Coronary artery (tissue), 2 donors: ENCODE results near the gene CTSF.
"Not testable (repeated sequence)": the region's sequence is repeated elsewhere in the genome, so short reads cannot be mapped to it uniquely, and the experiment has no call there.

Experiments used
- DNase-seq: peaks from one replicate; pipeline ENCODE4 v3.0.0-alpha.2; 2017; ENCODE audit warnings: low spot score
- H3K27ac ChIP-seq, 2 donors: fragments of 200-600 bp; sonication (generic); one replicate each; pipeline ENCODE4 v1.5.1; 2016 to 2019
- H3K4me3 ChIP-seq: fragments of 200-600 bp; sonication (generic); 2 replicates; pipeline ENCODE4 v1.5.1; 2016; ENCODE audit warnings: mild to moderate bottlenecking, moderate library complexity
- TF ChIP-seq, protein P1 (sequence below): fragments of 200-600 bp; sonication (generic); IDR thresholded peaks from one replicate; pipeline ENCODE4 v1.5.1; 2019; ENCODE audit warnings: antibody characterized with exemption

CTSF gene

DNA sequence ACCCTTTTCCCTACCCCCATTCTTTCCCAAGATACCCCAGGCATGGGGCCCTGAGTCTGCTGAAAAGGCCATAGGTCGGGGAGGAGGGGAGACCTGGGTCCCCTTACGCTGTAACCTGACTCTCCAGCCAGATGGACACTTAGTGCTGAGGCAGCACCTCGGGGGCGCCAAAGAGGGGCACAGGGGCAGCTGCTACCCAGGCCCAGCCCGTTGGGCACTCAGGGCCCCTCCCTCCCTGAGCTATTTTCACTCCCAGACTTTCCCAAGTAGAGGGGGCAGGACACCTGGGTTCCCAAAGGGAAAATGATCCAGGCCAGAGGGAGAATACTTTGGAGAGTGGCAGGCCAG lies 20.8 kb downstream of the CTSF start:
- peak overlapping the region in 1 of 2 donors; percentile 89 for H3K27ac ChIP-seq
- TF ChIP-seq, protein P1, sequence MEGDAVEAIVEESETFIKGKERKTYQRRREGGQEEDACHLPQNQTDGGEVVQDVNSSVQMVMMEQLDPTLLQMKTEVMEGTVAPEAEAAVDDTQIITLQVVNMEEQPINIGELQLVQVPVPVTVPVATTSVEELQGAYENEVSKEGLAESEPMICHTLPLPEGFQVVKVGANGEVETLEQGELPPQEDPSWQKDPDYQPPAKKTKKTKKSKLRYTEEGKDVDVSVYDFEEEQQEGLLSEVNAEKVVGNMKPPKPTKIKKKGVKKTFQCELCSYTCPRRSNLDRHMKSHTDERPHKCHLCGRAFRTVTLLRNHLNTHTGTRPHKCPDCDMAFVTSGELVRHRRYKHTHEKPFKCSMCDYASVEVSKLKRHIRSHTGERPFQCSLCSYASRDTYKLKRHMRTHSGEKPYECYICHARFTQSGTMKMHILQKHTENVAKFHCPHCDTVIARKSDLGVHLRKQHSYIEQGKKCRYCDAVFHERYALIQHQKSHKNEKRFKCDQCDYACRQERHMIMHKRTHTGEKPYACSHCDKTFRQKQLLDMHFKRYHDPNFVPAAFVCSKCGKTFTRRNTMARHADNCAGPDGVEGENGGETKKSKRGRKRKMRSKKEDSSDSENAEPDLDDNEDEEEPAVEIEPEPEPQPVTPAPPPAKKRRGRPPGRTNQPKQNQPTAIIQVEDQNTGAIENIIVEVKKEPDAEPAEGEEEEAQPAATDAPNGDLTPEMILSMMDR, result no peak
- H3K4me3 ChIP-seq, result no peak overlapping the region
- DNase-seq, result no peak

DNA sequence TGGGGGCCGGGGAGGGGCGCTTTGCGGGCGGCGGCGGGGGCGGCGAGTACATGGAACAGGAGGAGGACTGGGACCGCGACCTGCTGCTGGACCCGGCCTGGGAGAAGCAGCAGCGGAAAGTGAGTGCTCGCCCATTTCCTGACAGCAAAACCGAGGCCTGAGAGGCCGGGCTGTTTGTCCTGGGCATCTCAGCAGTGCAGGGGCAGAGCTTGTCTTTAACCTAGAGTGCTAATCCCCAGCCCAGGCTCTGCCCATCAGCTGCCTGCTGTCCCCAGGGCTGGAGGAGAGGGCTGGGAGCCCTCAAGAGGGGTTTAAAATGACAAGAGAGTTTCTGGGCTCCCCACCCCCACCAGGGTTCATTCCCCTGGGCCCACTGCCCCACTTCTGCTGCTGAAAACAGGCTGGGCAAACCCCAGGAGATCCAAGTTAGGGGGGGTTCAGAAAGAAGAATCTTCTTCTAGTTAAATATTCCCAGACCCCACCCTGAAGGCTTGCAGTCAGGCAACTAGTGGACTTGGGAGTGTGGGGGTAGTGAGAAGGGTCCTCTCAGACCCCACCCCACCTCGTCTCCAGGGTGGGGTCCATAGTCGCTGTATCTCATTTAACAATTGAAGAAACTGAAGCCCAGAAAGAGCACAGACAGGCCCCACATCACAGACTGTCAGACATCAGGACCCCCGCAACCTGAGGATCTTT lies 21.3 kb downstream of the CTSF start:
- peak overlapping the region in 1 of 2 donors; percentile 89 for H3K27ac ChIP-seq
- H3K4me3 ChIP-seq, result peak overlapping the region; percentile 97
- no peak for DNase-seq
- TF ChIP-seq, protein P1, result no peak

DNA sequence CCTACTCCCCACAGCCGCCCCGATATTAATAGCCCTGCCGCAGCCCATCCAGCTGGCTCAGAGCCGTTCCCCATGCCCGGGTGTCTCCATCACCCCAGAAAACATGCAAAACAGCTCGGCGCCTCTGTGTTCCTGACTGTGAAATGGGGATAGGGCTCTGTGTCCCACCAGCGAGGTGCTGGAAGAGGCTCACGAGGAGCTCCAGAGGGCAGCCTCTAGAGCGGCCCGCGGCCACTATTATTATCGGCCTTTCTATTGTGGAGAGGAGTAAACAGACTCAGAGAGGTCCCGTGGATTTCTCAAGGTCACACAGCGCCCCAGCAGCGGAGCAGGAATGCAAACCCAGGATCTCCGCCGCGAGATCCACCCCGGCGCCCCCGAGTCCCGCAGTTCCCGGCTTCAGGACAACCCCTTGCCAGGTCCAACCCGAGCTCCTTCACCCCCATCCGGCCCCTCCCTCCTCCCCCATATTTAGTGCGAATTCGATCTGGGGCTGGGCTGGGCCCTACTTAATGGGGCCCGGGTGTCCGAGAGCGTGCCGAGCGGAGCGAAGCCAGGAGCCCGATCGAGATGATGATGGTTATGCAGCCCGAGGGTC lies 21.9 kb downstream of the CTSF start, which contains the start of gene ACTN3:
ACTN3 (plus strand) TSS at position 536 of the 598 bp plus-strand sequence; CDS start at position 571, 35 bp downstream.
- Histone ChIP-seq H3K4me3 (peak within 1 kb of the TSS; percentile 97), H3K27ac (peak within 1 kb of the TSS; percentile 39 to 89)
- DNase-seq, result peak; percentile 81
- TF ChIP-seq, protein P1, result no peak

DNA sequence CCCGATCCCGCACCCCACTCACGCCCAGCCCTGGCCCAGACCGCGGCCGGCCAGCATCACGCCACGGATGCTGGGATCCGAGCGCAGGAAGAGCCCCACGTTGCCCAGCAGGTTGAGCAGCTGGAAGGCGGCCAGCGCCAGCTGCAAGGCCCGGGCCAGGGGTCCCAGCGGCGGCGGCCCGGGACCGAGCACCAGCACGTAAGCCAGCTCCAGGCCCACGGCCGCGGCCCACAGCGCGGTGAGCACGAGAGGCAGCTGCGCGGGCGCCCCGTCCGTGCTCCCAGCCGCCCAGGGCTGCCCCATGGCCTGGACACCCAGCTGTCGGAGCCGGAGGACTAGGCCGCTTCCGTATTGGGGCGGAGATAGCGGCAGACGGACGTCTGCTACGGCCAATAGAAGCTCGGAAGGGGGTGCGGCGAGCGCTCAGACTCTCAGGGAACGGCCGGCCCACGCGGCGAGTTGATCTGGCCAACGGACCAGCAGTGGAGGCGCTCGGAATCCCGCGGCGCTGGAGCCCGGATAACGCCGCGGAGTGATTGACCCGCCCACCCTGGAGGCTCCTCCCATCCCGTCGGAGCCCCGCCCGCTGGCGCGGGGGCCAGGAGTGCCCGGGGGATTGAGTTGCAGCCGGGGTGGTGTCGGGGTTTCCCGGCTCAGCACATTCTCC lies 22.6 kb downstream of the CTSF start, which contains the start of gene ZDHHC24:
ZDHHC24 (minus strand) TSS at position 348 of the 667 bp plus-strand sequence; CDS start at position 303, 45 bp downstream.
- peak; percentile 98 for DNase-seq
- Histone ChIP-seq H3K4me3 (peak within 1 kb of the TSS; percentile 97), H3K27ac (peak within 1 kb of the TSS; percentile 39 to 89)
- TF ChIP-seq, protein P1, result no peak

DNA sequence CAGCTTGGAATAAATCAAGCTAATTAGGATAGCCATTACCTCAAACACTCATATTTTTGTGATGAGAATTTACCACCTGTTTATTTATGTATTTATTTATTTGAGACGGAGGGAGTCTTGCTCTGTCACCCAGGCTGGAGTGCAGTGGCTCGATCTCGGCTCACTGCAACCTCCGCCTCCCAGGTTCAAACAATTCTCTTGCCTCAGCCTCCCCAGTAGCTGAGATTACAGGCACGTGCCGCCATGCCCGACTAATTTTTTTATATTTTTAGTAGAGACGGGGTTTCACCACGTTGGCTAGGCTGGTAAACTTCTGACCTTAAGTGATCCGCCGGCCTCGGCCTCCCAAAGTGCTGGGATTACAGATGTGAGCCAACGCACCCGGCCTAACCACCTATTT lies 23.5 kb downstream of the CTSF start:
- H3K27ac ChIP-seq, DNase-seq: not testable (repeated sequence)
- peak overlapping the region; percentile 97 for H3K4me3 ChIP-seq

DNA sequence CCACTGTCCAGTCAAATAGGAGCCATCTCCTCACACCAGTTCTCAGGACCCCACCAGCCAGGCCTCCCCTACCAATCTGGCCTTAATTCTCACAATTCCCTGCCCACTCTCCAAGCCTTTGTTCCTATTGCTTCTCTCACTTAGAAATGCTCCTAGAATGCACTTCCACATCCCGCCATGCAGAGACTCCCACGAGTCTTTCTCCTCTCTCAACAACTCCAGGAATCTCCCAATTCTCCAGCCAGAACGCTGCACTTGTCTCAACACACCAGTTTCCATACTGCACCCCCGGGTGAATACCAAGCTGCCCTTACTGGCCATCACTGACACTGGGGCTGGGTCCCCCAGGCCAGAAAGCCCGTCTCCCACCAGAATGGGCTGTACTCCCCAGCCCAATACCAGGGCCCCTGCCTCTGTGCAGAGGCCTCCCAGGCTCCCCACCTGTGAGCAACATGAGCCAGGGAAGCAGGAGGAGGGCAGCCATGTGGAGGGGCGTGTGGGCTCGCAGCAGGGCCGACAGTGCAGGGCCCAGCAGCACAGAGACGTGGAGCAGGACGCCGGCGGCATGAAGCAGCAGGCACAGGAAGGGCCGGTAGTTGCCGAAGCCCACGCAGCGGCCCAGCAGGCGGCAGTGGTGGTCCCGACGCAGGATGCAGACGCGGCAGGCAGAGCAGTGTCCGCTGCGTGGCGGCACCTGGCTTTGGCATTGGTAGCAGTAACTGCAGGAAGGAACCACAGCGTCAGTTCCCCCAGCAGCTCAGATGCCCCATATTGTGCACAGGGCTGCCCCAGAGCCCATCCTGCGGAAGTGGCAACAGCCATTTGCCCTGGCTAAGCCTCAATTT lies 24.9 kb downstream of the CTSF start:
- no peak for DNase-seq
- TF ChIP-seq, protein P1, result no peak
- Histone ChIP-seq H3K27ac (peak overlapping the region in 1 of 2 donors; percentile 41), H3K4me3 (peak overlapping the region; percentile 44)

DNA sequence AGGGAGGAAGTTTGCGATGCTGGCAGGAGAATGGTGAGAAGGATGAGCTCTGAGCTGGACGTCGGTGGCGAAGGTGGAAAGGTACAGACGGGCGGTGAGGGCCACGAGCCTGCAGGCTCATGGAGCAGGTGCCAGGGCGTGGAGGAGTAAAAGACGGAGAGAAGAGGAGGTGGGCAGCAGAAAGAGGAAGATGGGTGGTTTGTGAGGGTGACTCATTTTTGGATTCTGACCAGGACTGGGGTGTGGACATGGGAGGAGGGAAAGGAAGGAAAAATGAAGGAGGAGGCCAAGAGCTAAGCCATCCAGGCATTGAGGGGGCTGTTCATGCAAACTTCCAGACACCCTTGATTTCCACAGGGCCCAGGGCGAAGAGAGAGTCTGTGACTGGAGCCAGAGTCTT lies 26.0 kb downstream of the CTSF start:
- H3K27ac ChIP-seq, result no peak overlapping the region
- TF ChIP-seq, protein P1, result no peak
- no peak overlapping the region for H3K4me3 ChIP-seq
- DNase-seq, result no peak
